DMS114 treated with DMSO at 0.1 percent for 48 hours (cell line): ENCODE data around the gene ETAA1.

Source experiments
- DNase-seq: peaks from one replicate; lab custom pipeline; 2025; ENCODE audit not compliant: unreplicated experiment; lab: John Stamatoyannopoulos, UW

The ETAA1 gene

GRCh38 chr2:67397143-67397986, at the start of gene ETAA1:
TSS of gene ETAA1 (plus strand) at chr2:67397333. CDS start at chr2:67397449, 116 bp downstream.
- DNase-seq, result peak; percentile 90

GRCh38 chr2:67366832-67367412, 30.2 kb upstream of the ETAA1 start:
- no peak for DNase-seq

GRCh38 chr2:67374481-67374880, 22.7 kb upstream of the ETAA1 start:
- DNase-seq, result no peak

GRCh38 chr2:67374949-67375348, 22.2 kb upstream of the ETAA1 start:
- DNase-seq, result no peak

GRCh38 chr2:67378555-67378954, 18.6 kb upstream of the ETAA1 start:
- DNase-seq, result no peak

- DNase-seq, result no peak
Measured at GRCh38 chr2:67379048-67379447, 18.1 kb upstream of the ETAA1 start.

- DNase-seq, result no peak
Measured at GRCh38 chr2:67384123-67384822, 12.9 kb upstream of the ETAA1 start.

- DNase-seq, result no peak
Measured at GRCh38 chr2:67388680-67389079, 8.5 kb upstream of the ETAA1 start.

- no peak for DNase-seq
Measured at GRCh38 chr2:67389286-67389685, 7.8 kb upstream of the ETAA1 start.

- DNase-seq, result no peak
Measured at GRCh38 chr2:67389788-67390187, 7.3 kb upstream of the ETAA1 start.

GRCh38 chr2:67393237-67393636, 3.9 kb upstream of the ETAA1 start:
- no peak for DNase-seq

GRCh38 chr2:67394734-67395133, 2.4 kb upstream of the ETAA1 start:
- no peak for DNase-seq

GRCh38 chr2:67399144-67399543, 2.0 kb downstream of the ETAA1 start:
- DNase-seq, result no peak

- DNase-seq, result no peak
Measured at GRCh38 chr2:67399831-67400489, 2.8 kb downstream of the ETAA1 start.

GRCh38 chr2:67400560-67401485, 3.7 kb downstream of the ETAA1 start:
- DNase-seq, result no peak

- no peak for DNase-seq
Measured at GRCh38 chr2:67408346-67408745, 11.2 kb downstream of the ETAA1 start.

GRCh38 chr2:67412424-67412823, 15.3 kb downstream of the ETAA1 start:
- DNase-seq, result no peak

- DNase-seq, result no peak
Measured at GRCh38 chr2:67414867-67415266, 17.7 kb downstream of the ETAA1 start.

GRCh38 chr2:67416136-67416535, 19.0 kb downstream of the ETAA1 start:
- DNase-seq, result no peak

GRCh38 chr2:67423489-67423888, 26.4 kb downstream of the ETAA1 start:
- DNase-seq, result no peak
